Endothelial cell (in vitro differentiated cells): ENCODE results near the gene CRLF2. TPM values are rescaled to one million over a fixed set of nuclear protein-coding genes. Genes with fewer than 3 reads are reported as not detected.
"Not testable (repeated sequence)": the region's sequence is repeated elsewhere in the genome, so short reads cannot be mapped to it uniquely, and the experiment has no call there.

Experiments used
- DNase-seq: peaks from one replicate; pipeline ENCODE4 v3.0.0; 2021; ENCODE audit warnings: low spot score
- H3K27ac Mint-ChIP-seq: one replicate; pipeline ENCODE4 v1.8.0; 2021; ENCODE audit warnings: mixed read lengths, inconsistent platforms; ENCODE audit not compliant: unreplicated experiment
- H3K27me3 Mint-ChIP-seq: one replicate; pipeline ENCODE4 v1.8.0; 2021; ENCODE audit warnings: mild to moderate bottlenecking, moderate library complexity, mixed read lengths, inconsistent platforms; ENCODE audit not compliant: unreplicated experiment
- H3K36me3 Mint-ChIP-seq: one replicate; pipeline ENCODE4 v1.8.0; 2021; ENCODE audit warnings: mild to moderate bottlenecking, low read depth, mixed read lengths, inconsistent platforms; ENCODE audit not compliant: unreplicated experiment
- H3K4me1 Mint-ChIP-seq: one replicate; pipeline ENCODE4 v1.8.0; 2021; ENCODE audit warnings: mild to moderate bottlenecking, mixed read lengths, inconsistent platforms; ENCODE audit not compliant: unreplicated experiment
- H3K4me3 Mint-ChIP-seq: one replicate; pipeline ENCODE4 v1.8.0; 2021; ENCODE audit warnings: mild to moderate bottlenecking, mixed read lengths, inconsistent platforms; ENCODE audit not compliant: unreplicated experiment
- H3K9me3 Mint-ChIP-seq: one replicate; pipeline ENCODE4 v1.8.0; 2021; ENCODE audit warnings: mixed read lengths, inconsistent platforms; ENCODE audit not compliant: unreplicated experiment
- total RNA-seq: library from RNA; stranded (reverse); fragmentation: NEBNext Ultra II Directional; extraction: Animal tissue kit (Norgen Biotek cat#: 25700); gene quantifications from one replicate; pipeline ENCODE4 v1.2.1, GENCODE V29; 2021; ENCODE audit not compliant: unreplicated experiment
- TF ChIP-seq, protein P1 (sequence below): fragments of 200-600 bp; sonication (generic); IDR thresholded peaks from one replicate; pipeline ENCODE4 v1.5.0; 2021; ENCODE audit warnings: antibody characterized with exemption; ENCODE audit not compliant: unreplicated experiment

The CRLF2 gene
- total RNA-seq, 1 donor from 2014 or later: not detected

DNA sequence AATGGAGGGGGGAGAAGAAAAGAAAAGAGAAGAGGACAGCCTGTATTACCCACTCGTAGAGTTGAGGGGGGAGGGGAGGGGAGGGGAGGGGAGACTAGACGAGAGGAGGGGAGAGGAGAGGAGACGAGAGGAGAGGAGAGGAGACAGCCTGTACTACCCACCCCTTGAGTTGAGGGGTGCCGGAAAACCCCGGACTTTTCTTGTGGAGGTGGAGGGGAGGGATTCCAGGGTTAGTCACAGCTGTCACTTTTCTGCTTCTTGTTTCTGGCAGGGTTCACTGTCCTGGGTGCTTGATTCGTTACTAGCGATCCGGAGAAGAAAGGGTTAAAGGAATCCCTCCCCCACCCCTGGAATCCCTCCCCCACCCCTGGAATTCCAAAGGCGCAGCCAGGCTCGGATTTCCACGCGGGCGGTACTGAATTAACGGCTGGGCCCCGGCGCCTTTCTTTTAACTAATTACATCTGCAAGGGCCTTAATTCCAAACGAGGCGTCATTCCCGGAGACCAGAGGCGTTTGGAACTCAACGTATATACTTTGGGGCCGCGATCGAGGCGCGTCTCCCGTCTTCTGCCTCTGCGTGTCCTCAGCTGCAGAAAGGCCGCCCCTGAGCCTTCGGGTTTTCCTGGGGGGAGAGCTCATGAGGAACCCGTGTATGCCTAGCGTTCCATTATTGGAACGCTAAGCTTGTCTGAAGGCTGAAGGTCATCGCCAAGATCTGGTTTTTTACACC, 36.0 kb upstream of the CRLF2 start:
- TF ChIP-seq, protein P1, sequence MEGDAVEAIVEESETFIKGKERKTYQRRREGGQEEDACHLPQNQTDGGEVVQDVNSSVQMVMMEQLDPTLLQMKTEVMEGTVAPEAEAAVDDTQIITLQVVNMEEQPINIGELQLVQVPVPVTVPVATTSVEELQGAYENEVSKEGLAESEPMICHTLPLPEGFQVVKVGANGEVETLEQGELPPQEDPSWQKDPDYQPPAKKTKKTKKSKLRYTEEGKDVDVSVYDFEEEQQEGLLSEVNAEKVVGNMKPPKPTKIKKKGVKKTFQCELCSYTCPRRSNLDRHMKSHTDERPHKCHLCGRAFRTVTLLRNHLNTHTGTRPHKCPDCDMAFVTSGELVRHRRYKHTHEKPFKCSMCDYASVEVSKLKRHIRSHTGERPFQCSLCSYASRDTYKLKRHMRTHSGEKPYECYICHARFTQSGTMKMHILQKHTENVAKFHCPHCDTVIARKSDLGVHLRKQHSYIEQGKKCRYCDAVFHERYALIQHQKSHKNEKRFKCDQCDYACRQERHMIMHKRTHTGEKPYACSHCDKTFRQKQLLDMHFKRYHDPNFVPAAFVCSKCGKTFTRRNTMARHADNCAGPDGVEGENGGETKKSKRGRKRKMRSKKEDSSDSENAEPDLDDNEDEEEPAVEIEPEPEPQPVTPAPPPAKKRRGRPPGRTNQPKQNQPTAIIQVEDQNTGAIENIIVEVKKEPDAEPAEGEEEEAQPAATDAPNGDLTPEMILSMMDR: no peak
- H3K36me3 Mint-ChIP-seq: peaks cover 5% of the 10 kb centered on the region
- no peak overlapping the region for H3K4me3 Mint-ChIP-seq
- H3K4me1 Mint-ChIP-seq: no peaks in the 10 kb centered on the region
- H3K9me3 Mint-ChIP-seq: peaks cover 19% of the 10 kb centered on the region
- no peak overlapping the region for H3K27ac Mint-ChIP-seq
- H3K27me3 Mint-ChIP-seq: peaks cover 5% of the 10 kb centered on the region
- no peak for DNase-seq

DNA sequence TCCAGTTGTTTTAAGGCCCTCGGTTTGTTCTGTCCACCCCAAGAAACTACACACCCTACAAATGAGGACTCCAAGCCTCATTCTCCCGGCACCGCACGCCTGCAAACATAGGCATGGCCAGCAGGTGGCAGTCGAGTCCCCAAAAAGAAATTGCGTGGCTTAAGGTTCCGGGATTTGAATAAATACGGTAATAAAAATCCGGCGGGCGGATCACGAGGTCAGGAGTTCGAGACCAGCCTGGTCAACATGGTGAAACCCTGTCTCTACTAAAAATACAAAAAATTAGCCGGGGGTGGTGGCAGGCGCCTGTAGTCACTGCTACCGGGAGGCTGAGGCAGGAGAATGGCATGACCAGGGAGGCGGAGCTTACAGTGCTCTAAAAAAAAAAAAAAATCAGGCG, 34.4 kb upstream of the CRLF2 start:
- Mint-ChIP-seq H3K9me3 (peaks cover 14% of the 10 kb centered on the region), H3K4me1 (no peaks in the 10 kb centered on the region), H3K4me3 (no peak overlapping the region), H3K27me3 (peaks cover 2% of the 10 kb centered on the region), H3K36me3 (no peaks in the 10 kb centered on the region), H3K27ac (peak overlapping the region; percentile 52)
- DNase-seq: peak; percentile 41
- TF ChIP-seq, protein P1: peak; percentile 66

DNA sequence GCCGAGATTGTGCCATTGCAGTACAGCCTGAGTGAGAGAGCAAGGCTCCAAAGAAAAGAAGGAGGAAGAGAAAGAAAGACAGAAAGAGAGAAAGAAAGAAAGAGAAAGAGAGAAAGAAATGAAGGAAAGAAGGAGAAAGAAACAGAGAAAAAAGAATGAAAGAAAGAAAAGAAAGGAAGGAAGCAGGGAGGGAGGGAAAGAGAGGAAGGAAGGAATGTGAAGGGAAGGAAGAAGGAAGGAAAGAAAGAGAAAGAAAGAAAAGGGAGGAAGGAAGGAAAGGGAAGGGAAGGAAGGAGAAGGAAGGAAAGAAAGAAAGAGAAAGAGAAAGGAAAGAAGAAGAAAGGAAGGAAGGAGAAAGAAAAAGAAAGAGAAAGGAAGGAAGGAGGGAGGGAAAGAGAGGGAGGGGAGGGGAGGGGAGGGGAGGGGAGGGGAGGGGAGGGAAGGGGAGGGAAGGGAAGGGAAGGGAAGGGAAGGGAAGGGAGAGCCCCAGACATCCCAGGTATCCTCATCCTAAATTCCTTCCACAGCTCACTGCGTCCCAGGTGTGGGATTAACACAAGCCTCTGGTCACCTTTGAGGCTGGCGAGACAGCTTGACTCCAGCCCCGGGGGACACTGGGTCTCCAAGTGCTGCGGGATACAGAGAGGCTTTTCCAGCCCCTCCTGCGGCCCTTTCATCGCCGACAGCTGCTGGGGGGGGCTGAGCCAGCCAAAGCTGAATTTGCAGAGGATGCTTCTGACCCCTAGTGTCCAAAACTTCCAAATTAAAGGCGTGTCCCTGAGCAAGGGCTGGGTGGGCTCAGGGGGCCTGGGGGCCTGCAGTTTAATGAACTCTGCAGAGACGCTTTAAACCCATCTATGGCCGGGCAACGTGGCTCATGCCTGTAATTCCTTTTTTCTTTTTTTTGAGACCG, 32.0 kb upstream of the CRLF2 start:
- no peak for DNase-seq
- H3K4me1 Mint-ChIP-seq: no peaks in the 10 kb centered on the region
- H3K9me3 Mint-ChIP-seq: peaks cover 9% of the 10 kb centered on the region
- no peaks in the 10 kb centered on the region for H3K27me3 Mint-ChIP-seq
- TF ChIP-seq, protein P1: no peak
- no peak overlapping the region for H3K27ac Mint-ChIP-seq
- H3K36me3 Mint-ChIP-seq: no peaks in the 10 kb centered on the region
- H3K4me3 Mint-ChIP-seq: no peak overlapping the region

DNA sequence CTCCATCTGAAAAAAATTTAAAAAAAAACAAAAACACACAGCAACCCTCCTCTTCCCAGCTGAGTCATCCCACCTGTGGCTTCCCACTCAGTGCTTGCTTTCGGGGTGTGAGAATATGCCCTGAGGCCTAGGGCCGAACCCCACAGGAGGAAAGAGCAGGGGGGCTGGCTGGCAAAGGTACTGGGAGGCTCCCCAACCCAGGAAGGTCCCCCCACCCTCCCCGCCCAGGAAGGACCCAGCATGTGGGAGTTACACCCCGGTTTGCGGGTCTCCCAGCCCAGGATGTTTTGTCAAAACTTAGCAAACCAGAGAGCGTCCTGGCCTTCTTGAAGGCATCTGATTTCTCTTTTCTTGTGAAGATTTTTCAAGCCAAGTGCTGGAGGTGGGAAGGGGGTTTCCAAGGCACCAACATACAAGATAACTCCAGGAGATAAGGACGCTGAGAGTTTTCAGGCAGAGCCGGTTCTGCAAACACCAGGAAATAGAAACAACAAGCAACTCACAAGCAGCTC, 30.5 kb upstream of the CRLF2 start:
- Mint-ChIP-seq H3K9me3 (peaks cover 9% of the 10 kb centered on the region), H3K4me3 (no peak overlapping the region), H3K36me3 (no peaks in the 10 kb centered on the region), H3K4me1 (no peaks in the 10 kb centered on the region), H3K27me3 (no peaks in the 10 kb centered on the region), H3K27ac (no peak overlapping the region)
- no peak for DNase-seq
- TF ChIP-seq, protein P1: no peak

DNA sequence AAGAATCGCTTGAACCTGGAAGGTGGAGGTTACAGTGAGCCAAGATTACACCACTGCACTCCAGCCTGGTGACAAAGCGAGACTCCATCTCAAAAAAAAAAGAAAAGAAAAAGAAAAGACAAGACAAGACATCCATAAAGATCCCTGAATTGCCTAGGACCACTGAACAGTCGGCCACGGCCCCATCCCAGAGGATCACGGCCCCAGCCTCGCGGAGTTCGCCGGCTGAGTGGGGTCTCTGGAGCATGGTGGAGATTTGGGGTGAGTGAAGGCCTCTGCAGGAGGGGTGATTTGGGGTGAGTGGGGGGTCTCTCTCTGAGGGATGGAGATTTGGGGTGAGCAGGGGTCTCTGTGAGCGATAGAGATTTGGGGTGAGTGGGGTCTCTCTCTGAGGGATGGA, 28.1 kb upstream of the CRLF2 start:
- not testable (repeated sequence) for H3K27ac Mint-ChIP-seq, H3K4me1 Mint-ChIP-seq, H3K27me3 Mint-ChIP-seq

More for the DNA sequence above, 28.1 kb upstream of the CRLF2 start:
- H3K36me3 Mint-ChIP-seq, DNase-seq, H3K4me3 Mint-ChIP-seq: not testable (repeated sequence)
- H3K9me3 Mint-ChIP-seq: peaks cover 13% of the 10 kb centered on the region
